ENCODE results near the gene OPA1. TPM values are rescaled to one million over a fixed set of nuclear protein-coding genes. Genes with fewer than 3 reads are reported as not detected.
A peak's percentile ranks its signal among the peaks of the same experiment; 100 is the strongest.

Gene OPA1
- total RNA-seq, 1 experiment from 2014 or later = 159 TPM

- DNase-seq (ENCODE audit: low spot score) = no peak
Measured at GRCh38 chr3:193648542-193649076, 55.6 kb downstream of the OPA1 start.

DNA sequence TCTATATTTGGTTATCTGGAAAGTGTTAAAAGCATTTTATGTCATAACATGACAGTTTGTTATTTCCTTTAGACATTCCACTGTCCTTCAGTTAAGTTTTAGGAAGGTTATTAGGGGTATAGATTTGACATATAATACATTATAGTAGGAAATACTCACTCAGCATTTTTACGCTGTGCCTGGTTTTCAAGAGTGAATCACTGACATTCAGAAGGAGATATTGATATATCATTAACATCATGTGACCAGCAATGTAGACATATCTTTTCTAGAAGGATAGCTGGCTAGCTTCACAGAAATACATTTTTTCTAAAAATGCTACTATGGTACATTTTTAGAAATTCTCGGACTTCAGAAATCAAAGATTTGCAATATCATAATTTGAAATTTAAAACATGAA, 57.6 kb downstream of the OPA1 start:
- no peak for DNase-seq (ENCODE audit: low spot score)

DNA sequence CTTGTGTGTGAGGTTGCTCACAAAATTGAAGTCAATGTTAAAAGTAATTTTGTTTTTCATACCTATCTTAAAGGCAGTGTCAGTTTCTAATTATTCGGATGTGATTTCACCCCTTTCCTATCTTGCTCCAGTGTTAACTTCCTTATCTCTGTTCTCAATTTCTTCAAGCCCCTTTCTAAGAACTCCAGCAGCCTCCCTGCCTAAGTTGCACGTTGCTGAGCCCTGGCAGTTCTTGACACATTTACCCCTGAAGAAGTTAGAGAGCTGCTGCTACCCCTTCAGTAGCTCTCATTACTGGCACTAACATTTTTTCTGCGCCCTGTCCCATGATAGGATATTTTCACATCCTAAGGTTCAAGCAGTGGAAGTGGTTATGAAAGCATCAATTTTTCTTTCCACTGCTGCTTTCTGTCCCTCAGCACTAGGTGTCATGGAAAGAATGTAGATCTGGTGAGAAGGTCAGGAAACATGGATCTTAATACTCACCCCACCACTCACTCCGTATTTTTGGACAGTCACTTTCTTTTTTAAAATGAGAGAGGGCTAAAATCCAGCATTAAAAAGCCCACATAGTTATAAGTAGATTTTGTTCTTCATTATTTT, 62.9 kb downstream of the OPA1 start:
- no peak for DNase-seq (ENCODE audit: low spot score)

DNA sequence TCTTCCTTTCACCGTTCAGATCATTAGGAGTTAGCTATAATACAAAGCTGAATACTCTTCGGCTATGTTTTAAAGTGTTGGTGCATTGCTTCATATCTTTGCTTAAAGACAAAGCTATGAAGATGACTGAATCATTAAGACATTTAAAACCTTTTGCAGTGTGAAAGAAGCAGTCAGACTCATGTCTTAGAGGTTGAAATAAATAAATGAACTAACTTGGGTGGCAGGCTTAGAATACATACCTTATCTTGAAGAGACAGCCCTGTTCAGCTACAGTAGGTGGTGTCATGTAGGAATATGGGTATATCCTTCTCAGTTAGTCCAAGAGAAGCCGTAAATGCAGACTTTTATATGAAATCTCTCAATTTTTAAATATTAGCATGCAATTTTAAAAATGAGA, 63.4 kb downstream of the OPA1 start:
- DNase-seq (ENCODE audit: low spot score) = no peak

- no peak for DNase-seq (ENCODE audit: low spot score)
Measured at GRCh38 chr3:193656878-193657282, 63.9 kb downstream of the OPA1 start.

- no peak for DNase-seq (ENCODE audit: low spot score)
Measured at GRCh38 chr3:193660171-193660570, 67.2 kb downstream of the OPA1 start.

GRCh38 chr3:193660698-193661411, 67.8 kb downstream of the OPA1 start:
- DNase-seq (ENCODE audit: low spot score) = no peak

DNA sequence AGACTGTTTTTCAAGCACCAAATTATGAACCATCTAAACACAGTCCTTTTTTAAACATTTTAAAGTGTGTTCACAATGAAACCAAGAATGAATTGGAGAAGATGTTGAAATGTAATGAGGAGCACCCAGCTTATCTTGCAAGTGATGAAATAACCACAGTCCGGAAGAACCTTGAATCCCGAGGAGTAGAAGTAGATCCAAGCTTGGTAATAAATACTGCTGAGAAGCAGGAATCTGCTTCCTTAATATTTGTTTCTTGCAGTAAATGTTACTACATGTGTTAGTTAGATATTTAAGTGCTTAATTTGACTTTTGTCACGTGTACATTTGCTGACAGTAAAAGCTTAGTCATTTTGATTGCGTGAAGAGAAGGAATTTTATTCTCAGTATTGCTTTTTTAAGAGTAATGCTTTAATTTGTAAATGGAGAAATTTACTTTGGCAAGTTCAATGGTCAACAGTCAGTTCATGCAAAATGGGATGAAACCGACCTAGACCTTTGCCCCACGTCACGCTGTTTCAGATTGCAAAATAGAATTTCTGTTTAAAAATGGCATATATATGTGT, 69.8 kb downstream of the OPA1 start:
- no peak for DNase-seq (ENCODE audit: low spot score)

DNA sequence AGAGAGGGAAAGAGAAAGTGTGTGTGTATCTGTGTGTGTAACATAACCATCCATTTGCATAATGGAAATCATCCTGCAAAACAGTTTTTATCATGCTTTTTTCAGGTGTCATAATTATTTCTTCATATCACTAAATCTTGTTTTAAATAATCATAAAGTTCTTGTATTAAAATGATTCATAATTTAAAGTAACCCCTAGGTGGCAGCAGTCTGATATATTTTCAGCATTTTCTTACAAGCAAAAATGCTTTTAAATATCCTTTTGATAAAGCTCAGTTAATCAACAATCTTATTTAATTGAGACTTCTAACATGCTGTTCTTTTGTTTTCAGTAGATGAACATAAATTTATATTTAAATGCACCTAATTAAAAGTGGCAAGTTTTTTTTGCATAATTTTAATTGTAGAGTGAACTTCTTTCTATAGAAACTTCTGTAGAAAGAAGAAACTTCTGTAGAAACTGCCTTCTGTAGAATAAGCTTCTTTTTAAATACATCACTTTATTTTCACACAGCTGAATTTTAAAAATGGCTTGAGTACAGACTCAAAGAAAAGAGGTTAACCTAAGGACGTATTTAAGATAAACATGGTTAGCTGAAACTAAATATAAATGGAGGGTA, 72.5 kb downstream of the OPA1 start:
- peak; percentile 32 for DNase-seq (ENCODE audit: low spot score)

GRCh38 chr3:193673845-193674244, 80.8 kb downstream of the OPA1 start:
- DNase-seq (ENCODE audit: low spot score) = no peak

GRCh38 chr3:193674714-193675113, 81.7 kb downstream of the OPA1 start:
- no peak for DNase-seq (ENCODE audit: low spot score)

DNA sequence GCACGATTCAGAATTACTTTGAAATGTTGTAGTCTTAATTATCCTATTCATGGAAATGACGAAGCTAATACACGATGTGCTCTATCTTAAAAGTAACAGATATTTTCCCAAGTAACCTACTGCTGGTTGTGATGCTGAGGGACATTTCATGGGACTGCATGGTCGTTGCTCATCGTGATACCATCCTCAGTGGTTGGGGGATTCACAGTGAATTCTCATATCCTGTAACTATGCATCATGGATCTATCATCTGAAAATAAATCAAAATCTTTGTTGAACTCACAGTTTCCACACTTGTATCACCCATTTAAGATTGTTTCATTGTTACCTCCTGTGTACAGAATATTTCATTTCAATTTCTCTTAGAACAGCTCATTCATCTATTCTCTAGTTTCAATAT, 84.7 kb downstream of the OPA1 start:
- DNase-seq (ENCODE audit: low spot score) = no peak

- peak; percentile 10 for DNase-seq (ENCODE audit: low spot score)
Measured at GRCh38 chr3:193680220-193680619, 87.2 kb downstream of the OPA1 start.

DNA sequence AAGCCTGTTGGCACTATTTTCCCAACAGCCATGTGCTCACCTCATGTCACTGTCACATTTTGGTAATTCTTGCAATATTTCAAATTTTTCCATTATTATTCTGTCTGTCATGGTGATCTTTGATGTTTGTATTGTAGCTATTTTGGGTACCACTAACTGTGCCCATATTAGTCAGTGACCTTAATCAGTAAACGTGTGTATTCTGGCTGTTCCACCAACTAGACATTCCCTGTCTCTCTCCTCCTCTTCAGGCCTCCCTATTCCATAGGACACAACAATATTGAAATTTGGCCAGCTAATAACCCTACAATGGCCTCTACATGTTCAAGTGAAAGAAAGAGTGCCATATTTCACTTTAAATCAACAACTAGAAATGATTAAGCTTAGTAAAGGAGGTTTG, 88.6 kb downstream of the OPA1 start:
- DNase-seq (ENCODE audit: low spot score) = no peak

DNA sequence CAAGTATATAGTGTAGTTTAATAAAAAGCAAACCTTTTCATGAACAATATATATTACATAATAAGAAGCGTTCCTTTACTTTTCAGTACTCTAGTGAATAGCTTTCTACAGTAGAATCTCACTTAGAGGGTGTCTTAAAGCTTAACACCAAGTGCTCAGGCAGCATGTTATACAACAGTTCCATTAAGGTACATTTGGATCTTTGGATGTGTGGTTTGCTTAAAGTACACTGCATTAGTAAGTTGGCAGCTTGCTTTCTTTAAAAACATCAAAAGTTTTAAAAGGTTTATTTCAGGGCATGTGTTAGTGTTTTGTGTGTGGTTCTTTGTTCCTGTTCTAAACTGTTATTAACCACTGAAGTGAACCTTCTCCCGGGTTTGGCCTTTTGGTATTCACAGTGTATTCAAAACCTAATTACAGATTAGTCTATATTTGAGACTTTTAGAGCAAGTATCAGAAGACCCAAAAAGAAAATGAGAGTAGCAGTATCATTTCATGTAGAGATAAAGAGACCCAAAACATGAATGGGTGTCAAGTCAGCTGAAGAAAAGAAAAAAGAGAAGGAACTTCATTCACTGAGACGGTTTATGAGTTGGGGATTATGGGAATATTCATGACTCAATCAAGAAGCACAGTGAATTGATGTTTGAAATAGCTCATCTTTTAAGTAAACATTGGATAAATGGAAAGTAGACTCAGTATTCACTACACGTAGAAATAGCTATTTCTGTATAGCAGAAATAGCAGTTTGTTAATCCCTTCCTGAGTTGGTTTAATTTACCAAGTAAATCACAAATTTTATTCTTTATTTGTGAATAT, 93.9 kb downstream of the OPA1 start:
- no peak for DNase-seq (ENCODE audit: low spot score)

DNA sequence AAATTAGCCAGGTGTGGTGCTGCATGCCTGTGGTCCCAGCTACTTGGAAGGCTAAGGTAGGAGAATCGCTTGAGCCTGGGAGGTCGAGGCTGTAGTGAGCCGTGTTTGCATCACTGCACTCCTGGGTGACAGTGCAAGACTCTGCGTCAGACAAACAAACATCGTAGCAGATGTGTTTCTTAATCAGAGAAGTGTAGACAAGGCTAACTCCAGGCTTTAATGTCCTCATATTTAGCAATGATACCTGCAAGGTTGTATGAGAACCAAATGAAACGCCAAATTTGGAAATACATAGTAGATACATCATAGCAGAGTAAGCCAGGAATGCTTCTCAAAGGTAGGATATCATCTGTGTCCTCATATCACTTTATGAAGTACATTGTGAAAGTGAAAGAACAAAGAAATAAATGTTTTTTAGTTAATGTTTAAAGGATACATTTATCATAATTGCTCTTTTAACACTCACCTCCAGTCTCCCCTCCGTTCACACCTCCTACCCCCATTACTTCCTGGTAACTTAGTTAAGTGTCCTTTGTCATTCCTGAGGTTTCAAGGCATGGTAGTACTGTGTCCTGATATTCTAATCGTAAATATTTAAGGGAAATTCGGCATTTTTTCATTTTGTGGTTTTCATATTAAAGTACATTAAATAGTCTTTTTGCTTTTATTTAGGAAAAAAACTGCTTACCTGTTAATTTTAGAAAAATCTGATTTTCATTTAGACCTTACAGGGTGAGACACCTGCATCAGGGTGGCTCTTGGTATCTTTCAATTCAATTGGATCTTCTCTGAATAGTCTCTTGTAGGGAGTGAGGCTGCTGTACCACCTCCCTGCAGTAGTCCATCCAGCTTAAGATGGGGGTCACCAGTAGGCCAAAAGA, 96.1 kb downstream of the OPA1 start:
- no peak for DNase-seq (ENCODE audit: low spot score)

DNA sequence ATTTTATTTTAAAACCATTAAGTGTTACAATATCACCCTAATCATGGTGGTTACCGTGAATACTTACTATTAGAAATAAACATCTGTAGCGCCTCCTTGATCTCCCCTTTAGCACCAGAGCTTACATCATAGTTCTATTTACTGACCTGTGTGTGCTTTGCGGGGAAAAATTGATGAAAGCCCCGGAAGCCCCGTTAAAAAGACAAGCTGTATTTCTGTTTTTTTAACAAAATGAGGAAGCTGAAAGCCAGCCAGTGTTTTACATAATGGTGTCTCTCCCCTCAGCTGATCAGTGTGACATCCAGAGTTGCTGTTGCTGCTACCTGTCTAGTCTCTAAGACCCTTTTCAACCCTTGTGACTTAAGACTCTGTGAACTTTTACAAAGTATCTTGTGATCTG, 100.8 kb downstream of the OPA1 start:
- DNase-seq (ENCODE audit: low spot score) = no peak

DNA sequence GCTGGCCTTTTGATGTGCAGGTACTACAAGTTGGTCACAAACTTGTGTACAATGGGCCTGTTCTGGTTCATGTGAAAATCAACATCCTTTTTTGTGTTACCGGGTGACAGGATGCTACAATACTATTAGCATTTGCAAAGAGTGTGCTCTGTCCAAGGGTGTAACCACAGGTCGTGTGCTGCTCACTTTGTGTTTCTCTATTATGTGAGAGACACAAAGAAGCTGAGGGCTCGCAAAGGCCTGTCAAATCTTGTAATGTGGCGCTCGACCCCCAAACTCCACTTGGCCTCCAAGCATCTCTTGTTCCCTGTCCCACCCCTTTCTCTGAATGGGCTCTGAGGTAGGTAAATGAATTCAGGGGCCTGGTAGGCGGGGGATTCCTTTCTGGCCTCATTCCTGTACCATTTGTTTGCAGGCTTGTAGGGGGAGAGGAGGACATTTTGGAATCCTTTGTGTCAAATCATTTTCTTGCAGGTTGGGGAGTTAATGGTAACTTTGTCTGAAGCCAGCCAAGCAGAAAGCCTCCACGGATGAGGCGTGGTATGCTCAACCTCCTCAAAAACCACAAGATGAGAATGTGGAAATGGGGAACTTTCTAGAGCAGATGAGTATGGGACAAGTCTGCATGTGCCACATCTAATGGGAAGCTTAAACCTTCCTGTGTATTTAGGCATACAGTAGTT, 109.1 kb downstream of the OPA1 start:
- DNase-seq (ENCODE audit: low spot score) = no peak

DNA sequence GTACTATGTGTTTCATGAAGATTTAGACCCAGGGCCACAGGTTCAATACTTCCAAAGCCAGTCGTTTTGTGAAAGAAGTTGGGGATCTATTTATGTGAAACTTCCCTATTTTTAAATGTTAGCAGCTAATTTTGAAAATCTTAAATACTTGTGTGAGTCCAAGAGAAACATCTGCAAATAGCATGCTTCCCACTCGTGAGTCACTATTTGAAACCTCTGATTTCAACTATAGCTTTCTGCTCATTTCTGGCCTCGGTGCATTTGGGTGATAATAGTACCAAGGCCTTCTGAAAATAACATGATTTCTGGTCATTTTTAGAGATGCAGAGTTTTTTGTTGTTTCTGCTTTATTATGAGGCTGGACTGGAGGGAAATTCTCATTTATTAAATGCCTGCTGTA, 110.0 kb downstream of the OPA1 start:
- DNase-seq (ENCODE audit: low spot score) = no peak

GRCh38 chr3:193704431-193704830, 111.4 kb downstream of the OPA1 start:
- no peak for DNase-seq (ENCODE audit: low spot score)
